Measurements from ENCODE around the gene SPOCK2. TPM values are rescaled to one million over a fixed set of nuclear protein-coding genes. Genes with fewer than 3 reads are reported as not detected.

The SPOCK2 gene
- total and polyA plus RNA-seq, 2 of the 13 experiments (the other 11 are each of a cell fraction or from before 2014, with no cell fraction given), result 8.6 to 30.6 TPM

- TF ChIP-seq TERF1 (CRISPR knock-in tag; IDR thresholded peaks at IDR 0.05), result no peak
- TF ChIP-seq REXO4 (CRISPR knock-in tag; IDR thresholded peaks at IDR 0.05; ENCODE audit: borderline replicate concordance), result no peak
- peak; percentile 65; the same call in 1 of the 2 replicates for TF ChIP-seq SALL2 (CRISPR knock-in tag; IDR thresholded peaks at IDR 0.05)
- TF ChIP-seq, protein P1, sequence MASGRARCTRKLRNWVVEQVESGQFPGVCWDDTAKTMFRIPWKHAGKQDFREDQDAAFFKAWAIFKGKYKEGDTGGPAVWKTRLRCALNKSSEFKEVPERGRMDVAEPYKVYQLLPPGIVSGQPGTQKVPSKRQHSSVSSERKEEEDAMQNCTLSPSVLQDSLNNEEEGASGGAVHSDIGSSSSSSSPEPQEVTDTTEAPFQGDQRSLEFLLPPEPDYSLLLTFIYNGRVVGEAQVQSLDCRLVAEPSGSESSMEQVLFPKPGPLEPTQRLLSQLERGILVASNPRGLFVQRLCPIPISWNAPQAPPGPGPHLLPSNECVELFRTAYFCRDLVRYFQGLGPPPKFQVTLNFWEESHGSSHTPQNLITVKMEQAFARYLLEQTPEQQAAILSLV (CRISPR knock-in tag; IDR thresholded peaks at IDR 0.05; ENCODE audit: borderline replicate concordance), result no peak
- no peak for TF ChIP-seq FOXA1 (IDR thresholded peaks at IDR 0.05)
- TF ChIP-seq FOXA1 (CRISPR knock-in tag; IDR thresholded peaks at IDR 0.05), result peak; percentile 78
- no peak for TF ChIP-seq ZNF678 (CRISPR knock-in tag; IDR thresholded peaks at IDR 0.05)
- TF ChIP-seq NCOA1 (CRISPR knock-in tag; IDR thresholded peaks at IDR 0.05), result no peak
- TF ChIP-seq CERS6 (CRISPR knock-in tag; IDR thresholded peaks at IDR 0.05), result no peak
- TF ChIP-seq ZBTB8A (CRISPR knock-in tag; IDR thresholded peaks at IDR 0.05; ENCODE audit: borderline replicate concordance, low read depth), result no peak
- TF ChIP-seq MBNL3 (CRISPR knock-in tag; conservative IDR thresholded peaks at IDR 0.05), result no peak
- peak; percentile 67 for TF ChIP-seq TEAD3 (CRISPR knock-in tag; optimal IDR thresholded peaks at IDR 0.05; ENCODE audit: borderline replicate concordance)
- no peak for TF ChIP-seq SIX4 (CRISPR knock-in tag; IDR thresholded peaks at IDR 0.05)
- TF ChIP-seq ZNF451 (CRISPR knock-in tag; IDR thresholded peaks at IDR 0.05), result 0 out of 2 replicates have a peak, but pooled peaks have one; percentile 51
- TF ChIP-seq ATF6 (CRISPR knock-in tag; conservative IDR thresholded peaks at IDR 0.05), result no peak
- peak; percentile 76 for TF ChIP-seq ZFP90 (CRISPR knock-in tag; IDR thresholded peaks at IDR 0.05; ENCODE audit: borderline replicate concordance)
- TF ChIP-seq ZNF569 (CRISPR knock-in tag; IDR thresholded peaks at IDR 0.05; ENCODE audit: borderline replicate concordance), result no peak
- no peak for TF ChIP-seq MTF2 (CRISPR knock-in tag; IDR thresholded peaks at IDR 0.05; ENCODE audit: borderline replicate concordance)
- no peak for TF ChIP-seq GLI4 (CRISPR knock-in tag; IDR thresholded peaks at IDR 0.05; ENCODE audit: borderline replicate concordance)
- TF ChIP-seq ARID2 (CRISPR knock-in tag; IDR thresholded peaks at IDR 0.05; ENCODE audit: borderline replicate concordance), result no peak
- no peak for TF ChIP-seq KLF11 (CRISPR knock-in tag; IDR thresholded peaks at IDR 0.05)
- TF ChIP-seq, protein P2, sequence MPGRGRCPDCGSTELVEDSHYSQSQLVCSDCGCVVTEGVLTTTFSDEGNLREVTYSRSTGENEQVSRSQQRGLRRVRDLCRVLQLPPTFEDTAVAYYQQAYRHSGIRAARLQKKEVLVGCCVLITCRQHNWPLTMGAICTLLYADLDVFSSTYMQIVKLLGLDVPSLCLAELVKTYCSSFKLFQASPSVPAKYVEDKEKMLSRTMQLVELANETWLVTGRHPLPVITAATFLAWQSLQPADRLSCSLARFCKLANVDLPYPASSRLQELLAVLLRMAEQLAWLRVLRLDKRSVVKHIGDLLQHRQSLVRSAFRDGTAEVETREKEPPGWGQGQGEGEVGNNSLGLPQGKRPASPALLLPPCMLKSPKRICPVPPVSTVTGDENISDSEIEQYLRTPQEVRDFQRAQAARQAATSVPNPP (CRISPR knock-in tag; IDR thresholded peaks at IDR 0.05), result no peak
- no peak for TF ChIP-seq ZFP36L2 (CRISPR knock-in tag; IDR thresholded peaks at IDR 0.05)
- TF ChIP-seq ZNF773 (CRISPR knock-in tag; IDR thresholded peaks at IDR 0.05; ENCODE audit: borderline replicate concordance), result no peak
- TF ChIP-seq ZNF224 (CRISPR knock-in tag; IDR thresholded peaks at IDR 0.05), result no peak
Observed at GRCh38 chr10:72044417-72045041, 43.8 kb downstream of the SPOCK2 start (continued).

All from HepG2 (cell line).